ENCODE measurements around the gene CENPP. TPM values are rescaled to one million over a fixed set of nuclear protein-coding genes. Genes with fewer than 3 reads are reported as not detected.

CENPP gene
- total RNA-seq, 4 donors from 2014 or later = 2.8 to 51.2 (median 4.9) TPM

DNA sequence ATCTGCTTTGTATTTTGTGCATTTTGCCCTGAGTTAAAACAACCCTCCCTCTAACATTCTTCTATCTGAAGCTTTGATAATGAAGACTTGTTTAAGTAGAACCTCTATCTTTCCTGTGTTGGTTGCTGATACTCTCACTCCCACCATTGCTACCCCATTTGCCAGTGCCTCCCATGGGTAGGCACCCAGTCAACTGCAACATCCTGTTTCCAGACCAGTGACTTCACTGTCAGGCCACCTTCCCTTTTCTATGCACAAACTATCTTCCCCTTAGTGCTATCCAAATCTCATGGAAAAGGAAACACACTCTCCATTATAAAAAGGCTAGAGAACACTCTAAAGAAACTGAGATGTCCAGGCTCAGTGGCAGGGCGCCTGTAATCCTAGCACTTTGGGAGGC lies 26.6 kb upstream of the CENPP start:
- no peaks in the 10 kb centered on the region for H3K27me3 ChIP-seq
- H3K4me1 ChIP-seq = peaks cover 0 to 8% (median 3%) of the 10 kb centered on the region in 4 donors
- H3K27ac ChIP-seq = no peak overlapping the region
- TF ChIP-seq, protein P1, sequence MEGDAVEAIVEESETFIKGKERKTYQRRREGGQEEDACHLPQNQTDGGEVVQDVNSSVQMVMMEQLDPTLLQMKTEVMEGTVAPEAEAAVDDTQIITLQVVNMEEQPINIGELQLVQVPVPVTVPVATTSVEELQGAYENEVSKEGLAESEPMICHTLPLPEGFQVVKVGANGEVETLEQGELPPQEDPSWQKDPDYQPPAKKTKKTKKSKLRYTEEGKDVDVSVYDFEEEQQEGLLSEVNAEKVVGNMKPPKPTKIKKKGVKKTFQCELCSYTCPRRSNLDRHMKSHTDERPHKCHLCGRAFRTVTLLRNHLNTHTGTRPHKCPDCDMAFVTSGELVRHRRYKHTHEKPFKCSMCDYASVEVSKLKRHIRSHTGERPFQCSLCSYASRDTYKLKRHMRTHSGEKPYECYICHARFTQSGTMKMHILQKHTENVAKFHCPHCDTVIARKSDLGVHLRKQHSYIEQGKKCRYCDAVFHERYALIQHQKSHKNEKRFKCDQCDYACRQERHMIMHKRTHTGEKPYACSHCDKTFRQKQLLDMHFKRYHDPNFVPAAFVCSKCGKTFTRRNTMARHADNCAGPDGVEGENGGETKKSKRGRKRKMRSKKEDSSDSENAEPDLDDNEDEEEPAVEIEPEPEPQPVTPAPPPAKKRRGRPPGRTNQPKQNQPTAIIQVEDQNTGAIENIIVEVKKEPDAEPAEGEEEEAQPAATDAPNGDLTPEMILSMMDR (IDR thresholded peaks at IDR 0.05) = no peak
- TF ChIP-seq POLR2A (IDR thresholded peaks at IDR 0.05) = no peak
- H3K9me3 ChIP-seq = no peaks in the 10 kb centered on the region
- H3K36me3 ChIP-seq = peaks cover 0 to 73% (median 0%) of the 10 kb centered on the region in 3 donors
- H3K4me3 ChIP-seq = no peak overlapping the region
- no peak for DNase-seq

DNA sequence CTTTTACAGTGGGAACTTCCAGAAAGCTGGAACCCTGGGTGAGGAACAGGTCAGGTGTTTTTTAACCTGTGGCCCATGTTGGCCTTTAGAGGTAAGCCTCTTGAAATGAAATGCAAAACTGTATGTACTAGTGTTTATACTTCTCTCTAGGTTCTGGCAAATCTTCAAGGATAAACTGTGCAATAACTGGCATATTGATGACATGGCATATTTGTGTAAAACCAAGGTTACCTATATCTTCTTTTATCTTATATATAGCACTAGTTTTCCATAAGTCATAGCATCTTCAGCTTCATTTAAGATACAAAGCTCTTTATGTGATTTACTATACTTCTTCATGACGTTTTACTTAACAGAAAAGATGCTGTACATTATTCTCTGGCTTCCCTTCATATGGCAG lies 24.8 kb upstream of the CENPP start:
- Histone ChIP-seq H3K4me1 (no peaks in the 10 kb centered on the region), H3K27ac (no peak overlapping the region), H3K36me3 (peaks cover 0 to 91% (median 0%) of the 10 kb centered on the region in 3 donors), H3K27me3 (no peaks in the 10 kb centered on the region), H3K9me3 (no peaks in the 10 kb centered on the region), H3K4me3 (no peak overlapping the region)
- TF ChIP-seq POLR2A (IDR thresholded peaks at IDR 0.05) = no peak
- TF ChIP-seq, protein P1 (IDR thresholded peaks at IDR 0.05) = no peak
- no peak for DNase-seq

DNA sequence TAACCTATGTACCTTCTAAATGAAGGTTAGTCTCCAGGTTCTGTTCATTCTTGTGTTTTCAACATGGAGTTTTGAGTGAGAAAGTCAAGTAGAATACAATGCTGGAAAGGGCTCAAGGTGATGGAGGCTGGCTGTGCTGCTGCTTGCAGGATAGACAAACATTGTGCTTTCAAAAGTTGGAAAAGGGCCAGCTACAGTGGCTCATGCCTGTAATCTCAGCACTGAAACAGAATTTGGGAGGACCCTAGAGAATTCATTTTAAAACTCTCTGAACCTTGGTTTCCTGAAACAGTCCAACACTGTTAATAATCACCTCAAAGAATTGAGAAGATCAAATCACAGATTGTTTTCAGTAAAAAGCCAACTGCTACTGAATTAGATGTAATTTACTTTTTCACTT lies 16.9 kb upstream of the CENPP start:
- Histone ChIP-seq H3K9me3 (no peaks in the 10 kb centered on the region), H3K27ac (no peak overlapping the region), H3K36me3 (peaks cover 0 to 76% (median 3%) of the 10 kb centered on the region in 3 donors), H3K4me1 (no peaks in the 10 kb centered on the region), H3K27me3 (no peaks in the 10 kb centered on the region), H3K4me3 (no peak overlapping the region)
- DNase-seq = no peak
- no peak for TF ChIP-seq POLR2A (IDR thresholded peaks at IDR 0.05)
- TF ChIP-seq, protein P1 (IDR thresholded peaks at IDR 0.05) = no peak

DNA sequence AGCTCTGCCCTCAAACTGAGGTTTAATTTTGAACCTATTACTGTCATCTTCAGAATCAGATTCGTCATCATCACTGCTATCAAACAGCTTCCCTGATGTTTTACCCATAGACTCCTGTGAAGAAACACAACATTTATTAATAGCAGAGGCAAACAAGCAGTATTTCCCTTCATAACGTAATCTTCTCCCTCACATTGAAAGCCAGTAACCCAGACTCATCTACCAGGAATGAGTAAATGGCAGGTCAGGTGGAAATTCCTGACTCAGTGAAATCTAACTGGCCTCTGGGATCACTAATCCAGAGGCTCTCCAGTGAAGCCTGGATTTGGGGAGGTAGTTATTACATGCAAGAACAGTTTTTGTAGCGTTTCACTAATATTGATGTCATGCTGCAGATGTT lies 15.2 kb upstream of the CENPP start:
- TF ChIP-seq, protein P1 (IDR thresholded peaks at IDR 0.05) = no peak
- TF ChIP-seq POLR2A (IDR thresholded peaks at IDR 0.05) = no peak
- Histone ChIP-seq H3K27ac (no peak overlapping the region), H3K27me3 (no peaks in the 10 kb centered on the region), H3K4me3 (no peak overlapping the region), H3K36me3 (peaks cover 0 to 60% (median 3%) of the 10 kb centered on the region in 3 donors), H3K9me3 (no peaks in the 10 kb centered on the region), H3K4me1 (no peaks in the 10 kb centered on the region)
- DNase-seq = no peak

DNA sequence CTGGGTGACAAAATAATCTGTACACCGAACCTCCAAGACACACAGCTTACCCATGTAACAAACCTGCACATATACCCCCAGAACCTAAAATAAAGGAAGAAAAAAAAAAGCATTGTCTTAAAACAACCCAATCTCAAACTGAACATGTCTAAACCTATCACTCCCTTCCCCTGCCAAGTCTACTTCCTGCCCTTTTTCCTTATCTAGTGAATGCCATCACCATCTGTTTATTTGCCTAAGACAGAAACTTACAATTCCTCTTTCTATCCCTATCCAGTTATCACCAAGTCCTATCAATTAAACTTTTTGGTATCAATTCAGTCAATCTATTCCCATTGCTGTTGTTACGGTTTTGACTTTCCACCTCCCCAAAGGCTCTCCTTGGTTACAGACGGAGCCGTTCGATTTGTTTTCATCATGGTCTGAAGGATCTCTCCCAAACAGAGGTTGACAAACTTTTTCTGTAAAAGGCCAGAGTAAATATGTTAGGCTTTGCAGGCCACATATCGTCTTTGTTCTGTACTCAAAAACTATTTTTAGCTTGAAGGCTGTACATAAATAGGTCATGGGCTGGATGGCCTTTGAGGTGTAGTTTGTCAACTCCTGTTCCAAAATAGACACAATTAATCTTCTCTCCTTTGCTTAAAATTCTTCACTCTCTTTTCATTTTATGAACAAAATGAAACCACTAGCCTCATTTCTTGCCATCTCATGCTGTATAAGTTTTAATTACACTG lies 12.7 kb upstream of the CENPP start:
- no peaks in the 10 kb centered on the region for H3K9me3 ChIP-seq
- H3K4me3 ChIP-seq = no peak overlapping the region
- H3K27me3 ChIP-seq = no peaks in the 10 kb centered on the region
- TF ChIP-seq POLR2A (IDR thresholded peaks at IDR 0.05) = no peak
- TF ChIP-seq, protein P1 (IDR thresholded peaks at IDR 0.05) = no peak
- no peaks in the 10 kb centered on the region for H3K4me1 ChIP-seq
- DNase-seq = no peak
- H3K36me3 ChIP-seq = peaks cover 0 to 59% (median 3%) of the 10 kb centered on the region in 3 donors
- H3K27ac ChIP-seq = no peak overlapping the region
